GM12878 (cell line): ENCODE measurements around the gene TMEM244. TPM values are rescaled to one million over a fixed set of nuclear protein-coding genes. Genes with fewer than 3 reads are reported as not detected.

Experiments
- ATAC-seq: fragments of 200-7000 bp; cut with Tn5 transposase; 3 replicates; pipeline ENCODE4 v1.9.1; 2020; ENCODE audit warnings: mild to moderate bottlenecking, moderate library complexity
- BruUV-seq: library from RNA; stranded (reverse); fragments of 400-500 nt; replicated peaks from 2 replicates; lab custom pipeline; 2021; lab: Mats Ljungman, UMichigan
- CTCF ChIA-PET: fragments of 300-600 bp; sonication (Branson Sonifier 250); formaldehyde crosslinking; extraction: SDS; loops from one replicate; lab custom pipeline; 2021; ENCODE audit warnings: inconsistent platforms; lab: Yijun Ruan, JAX
- POLR2A ChIA-PET: fragments of 350-600 bp; formaldehyde crosslinking; extraction: SDS; loops from one replicate; lab custom pipeline; 2021; ENCODE audit warnings: inconsistent platforms; lab: Charles Lee
- RAD21 ChIA-PET: fragments of 300-600 bp; sonication (Branson Sonifier 250); formaldehyde crosslinking; loops from one replicate; lab custom pipeline; 2023; ENCODE audit warnings: antibody characterized with exemption; ENCODE audit not compliant: unreplicated experiment; lab: Charles Lee
- SMC1A ChIA-PET: fragments of 300-600 bp; sonication (Branson Sonifier 250); formaldehyde crosslinking; loops from one replicate; lab custom pipeline; 2023; ENCODE audit not compliant: unreplicated experiment, uncharacterized antibody; lab: Charles Lee
- DNase-seq: peaks from one replicate; pipeline ENCODE4 v3.0.0-alpha.2; 2011; ENCODE audit warnings: low read depth, low spot score
- FAIRE-seq: peaks from 3 replicates; lab custom pipeline; 2011; peaks lifted over from hg19 to GRCh38; lab: Jason Lieb, UNC
- H2AFZ ChIP-seq: 2 replicates; pipeline ENCODE4 v1.6.0; 2011; ENCODE audit warnings: low read depth, low read length, control low read depth; ENCODE audit not compliant: control insufficient read depth
- H3K27ac ChIP-seq: 2 replicates; pipeline ENCODE4 v1.5.1; 2011; ENCODE audit warnings: control low read depth; ENCODE audit not compliant: control insufficient read depth, insufficient read depth
- H3K27me3 ChIP-seq, 2 experiments: replicated peaks in 1 of 2; 2 replicates each; pipeline versions ENCODE4 v1.6.0 to v1.6.1; 2011; ENCODE audit warnings: low read length in 1 of 2; ENCODE audit not compliant: control insufficient read depth in 2 of 2, insufficient read depth in 2 of 2
- H3K36me3 ChIP-seq, 2 experiments: 2 replicates each; pipeline ENCODE4 v1.5.1; 2011; ENCODE audit warnings: low read length in 1 of 2; ENCODE audit not compliant: control insufficient read depth in 2 of 2, insufficient read depth in 2 of 2
- H3K4me1 ChIP-seq: 2 replicates; pipeline ENCODE4 v1.6.1; 2011; ENCODE audit warnings: mild to moderate bottlenecking, low read length, moderate library complexity, mixed read lengths; ENCODE audit not compliant: control insufficient read depth, insufficient read depth
- H3K4me2 ChIP-seq: 2 replicates; pipeline ENCODE4 v1.6.0; 2011; ENCODE audit warnings: control low read depth; ENCODE audit not compliant: control insufficient read depth, insufficient read depth
- H3K4me3 ChIP-seq: fragments of 200-600 bp; sonication (generic); 2 replicates; pipeline ENCODE4 v1.5.1; 2016
- H3K79me2 ChIP-seq: 2 replicates; pipeline ENCODE4 v1.6.0; 2011; ENCODE audit warnings: low read length; ENCODE audit not compliant: control insufficient read depth, insufficient read depth
- H3K9ac ChIP-seq: 2 replicates; pipeline ENCODE4 v1.8.0; 2011; ENCODE audit warnings: low read length, control low read depth, mixed read lengths; ENCODE audit not compliant: control insufficient read depth, insufficient read depth
- H3K9me3 ChIP-seq: replicated peaks from 3 replicates; pipeline ENCODE4 v1.5.1; 2011; ENCODE audit warnings: mild to moderate bottlenecking, low read length; ENCODE audit not compliant: control insufficient read depth, insufficient read depth
- H4K20me1 ChIP-seq: 2 replicates; pipeline ENCODE4 v1.6.0; 2011; ENCODE audit not compliant: control insufficient read depth, insufficient read depth
- ATF7 ChIP-seq: fragments of 450-650 bp; IDR thresholded peaks from 2 replicates; pipeline ENCODE4 v1.6.1; 2016; ENCODE audit warnings: low read depth, mild to moderate bottlenecking
- BCL3 ChIP-seq: IDR thresholded peaks from 2 replicates; pipeline ENCODE4 v1.6.1; 2011; ENCODE audit warnings: borderline replicate concordance, low read depth, mild to moderate bottlenecking, moderate library complexity, low read length; ENCODE audit not compliant: insufficient read depth, poor library complexity, severe bottlenecking
- CEBPB ChIP-seq, 2 experiments: fragments of 150-350 bp in 1 of 2; IDR thresholded peaks; 2 replicates each; pipeline ENCODE4 v1.6.1; 2012 to 2014; ENCODE audit warnings: low read depth in 2 of 2, low read length in 2 of 2, borderline replicate concordance in 1 of 2, inconsistent platforms in 1 of 2
- CREB1 ChIP-seq: IDR thresholded peaks from 2 replicates; pipeline ENCODE4 v1.6.1; 2012; ENCODE audit warnings: low read depth, mild to moderate bottlenecking, inconsistent platforms
- EED ChIP-seq: sonication (generic); IDR thresholded peaks from 2 replicates; pipeline ENCODE4 v1.6.1; 2016; ENCODE audit warnings: antibody characterized with exemption, low read depth
- ELK1 ChIP-seq: IDR thresholded peaks from 2 replicates; pipeline ENCODE4 v1.6.1; 2012; ENCODE audit warnings: low read depth, low read length, improper control_type of control experiment
- HDGF ChIP-seq: fragments of 450-650 bp; IDR thresholded peaks from 2 replicates; pipeline ENCODE4 v1.6.1; 2016; ENCODE audit warnings: antibody characterized with exemption
- MTA3 ChIP-seq: IDR thresholded peaks from 2 replicates; pipeline ENCODE4 v1.6.1; 2012; ENCODE audit warnings: low read length, inconsistent platforms, borderline replicate concordance
- NBN ChIP-seq: fragments of 450-650 bp; IDR thresholded peaks from 2 replicates; pipeline ENCODE4 v1.6.1; 2016
- NFIC ChIP-seq: IDR thresholded peaks from 2 replicates; pipeline ENCODE4 v1.6.1; 2012; ENCODE audit warnings: low read depth, mild to moderate bottlenecking, inconsistent platforms, low read length, moderate library complexity
- NFYA ChIP-seq: IDR thresholded peaks from 2 replicates; pipeline ENCODE4 v1.6.1; 2011; ENCODE audit warnings: low read depth, mild to moderate bottlenecking, low read length, improper control_type of control experiment, borderline replicate concordance
- NR2C1 ChIP-seq: fragments of 450-650 bp; IDR thresholded peaks from 2 replicates; pipeline ENCODE4 v1.6.1; 2017; ENCODE audit warnings: antibody characterized with exemption, mild to moderate bottlenecking, moderate library complexity
- POU2F2 ChIP-seq: IDR thresholded peaks from 3 replicates; pipeline ENCODE4 v1.6.1; 2011; ENCODE audit warnings: low read depth, mild to moderate bottlenecking, low read length, borderline replicate concordance
- RB1 ChIP-seq: fragments of 450-650 bp; formaldehyde crosslinking; IDR thresholded peaks from 2 replicates; pipeline ENCODE4 v1.6.1; 2017; ENCODE audit warnings: mild to moderate bottlenecking, borderline replicate concordance
- SMAD1 ChIP-seq: fragments of 450-650 bp; IDR thresholded peaks from 2 replicates; pipeline ENCODE4 v1.6.1; 2018; ENCODE audit warnings: mild to moderate bottlenecking, low read depth; ENCODE audit not compliant: partially characterized antibody
- TCF3 ChIP-seq: IDR thresholded peaks from 2 replicates; pipeline ENCODE4 v1.6.1; 2012; ENCODE audit warnings: low read depth, mild to moderate bottlenecking, low read length, borderline replicate concordance; ENCODE audit not compliant: insufficient read depth
- YBX1 ChIP-seq: fragments of 450-650 bp; IDR thresholded peaks from 2 replicates; pipeline ENCODE4 v1.6.1; 2016; ENCODE audit warnings: antibody characterized with exemption
- ZNF274 ChIP-seq: IDR thresholded peaks from one replicate; pipeline ENCODE4 v1.8.0; 2011; ENCODE audit not compliant: insufficient read length, insufficient read depth
- ZNF622 ChIP-seq: fragments of 450-650 bp; IDR thresholded peaks from 2 replicates; pipeline ENCODE4 v1.6.1; 2017; ENCODE audit warnings: mild to moderate bottlenecking, inconsistent platforms
- WGBS: methylation state at CpG from one replicate; pipeline ENCODE4 v1.1.6; 2016; ENCODE audit warnings: low lambda C conversion rate; ENCODE audit not compliant: insufficient replicate concordance, insufficient coverage; ENCODE audit errors: missing lambda C conversion rate; 5-methylcytosine and 5-hydroxymethylcytosine counted together
- in situ Hi-C: fragments of 300-500 bp; cut with MboI; formaldehyde crosslinking; loops from 9 replicates; pipeline ENCODE4 v1.14.3; 2018; ENCODE audit warnings: mixed read lengths
- intact Hi-C: fragments of 100-400 bp; cut with micrococcal nuclease; formaldehyde crosslinking; loops from one replicate; pipeline ENCODE4 v1.14.2; 2022; ENCODE audit not compliant: unreplicated experiment
- polyA plus RNA-seq, 11 experiments: library from polyadenylated mRNA; depleted of rRNA in 4 of 11; unstranded in 6 of 11; stranded (reverse) in 5 of 11; fragments of >200 nt; fragmentation: Nextera tagmentation in 4 of 11; fragmentation: Illumina TruSeq in 1 of 11; extraction: Ambion mirVana in 4 of 11; extraction: Trizol in 1 of 11; gene quantifications; 1 replicate in 1 of 11; 2 replicates in 10 of 11; pipeline versions ENCODE4 v1.2.1 to v1.2.3, GENCODE V29; 2011 to 2016; ENCODE audit warnings: inconsistent platforms in 2 of 11, missing spikeins in 2 of 11, low read depth in 1 of 11
- total RNA-seq, 4 experiments: library from RNA; depleted of rRNA in 3 of 4; stranded (reverse); fragments of >200 nt in 3 of 4; fragmentation: Illumina TruSeq in 1 of 4; extraction: Trizol in 1 of 4; gene quantifications; 2 replicates each; pipeline versions ENCODE4 v1.2.1 to v1.2.3, GENCODE V29; 2013 to 2021

TMEM244 gene
- total and polyA plus RNA-seq, 10 of the 15 experiments (the other 5 are each of a cell fraction or from before 2014, with no cell fraction given): 0.14 TPM; not detected in 9

GRCh38 chr6:129817332-129817731, 43.8 kb downstream of the TMEM244 start:
- ATAC-seq: no peak
- intact Hi-C loops: no loop called here

More at GRCh38 chr6:129817332-129817731, 43.8 kb downstream of the TMEM244 start:
- Histone ChIP-seq H3K27me3 (no peaks in the 10 kb centered on the region; a peak in 1 of 4 replicates), H3K27ac (no peak overlapping the region), H3K9ac (no peak overlapping the region), H4K20me1 (no peaks in the 10 kb centered on the region), H3K36me3 (no peaks in the 10 kb centered on the region), H3K4me3 (no peak overlapping the region), H2AFZ (no peak overlapping the region), H3K4me1 (no peaks in the 10 kb centered on the region), H3K79me2 (no peaks in the 10 kb centered on the region), H3K4me2 (no peak overlapping the region), H3K9me3 (no peaks in the 10 kb centered on the region)
- no peak for FAIRE-seq
- no peak for TF ChIP-seq NFYA
- no peak for TF ChIP-seq POU2F2
- TF ChIP-seq ZNF622: no peak
- no peak for TF ChIP-seq YBX1
- TF ChIP-seq ATF7: no peak
- TF ChIP-seq RB1: no peak
- no peak for TF ChIP-seq NBN
- TF ChIP-seq NFIC: no peak
- TF ChIP-seq ZNF274: no peak
- no peak for TF ChIP-seq EED
- no peak for TF ChIP-seq CEBPB (IDR thresholded peaks at IDR 0.05; ENCODE audit: borderline replicate concordance in 1 of 2, low read depth in 2 of 2, low read length in 2 of 2)
- TF ChIP-seq HDGF: no peak
- no peak for TF ChIP-seq BCL3
- TF ChIP-seq NR2C1: no peak
- TF ChIP-seq TCF3: no peak
- no peak for TF ChIP-seq CREB1
- TF ChIP-seq SMAD1: no peak
- TF ChIP-seq MTA3: no peak
- no peak for TF ChIP-seq ELK1
- WGBS: 43% methylated on average over 3 of the region's 3 CpGs
- in situ Hi-C loops: no loop called here
- POLR2A ChIA-PET: no interaction called here
- no peak for DNase-seq
- SMC1A ChIA-PET: interaction anchor here (1.5 to 1.6 kb wide), 2 partner anchors 9 to 318 kb away, joined by 3 to 6 read pairs; no protein-coding TSS in a partner anchor
- no TSS peak for BruUV-seq
- RAD21 ChIA-PET: no interaction called here
- CTCF ChIA-PET: no interaction called here
